Psoas muscle (tissue), 8 donors: Measurements from ENCODE around the gene SYNGR2. TPM values are rescaled to one million over a fixed set of nuclear protein-coding genes. Genes with fewer than 3 reads are reported as not detected.

Source experiments
- ATAC-seq, 4 donors: fragments of 200-7000 bp; cut with Tn5 transposase; one replicate each; pipeline ENCODE4 v1.9.1; 2020; ENCODE audit warnings: moderate library complexity in 3 of 4, mild to moderate bottlenecking in 2 of 4
- DNase-seq, 2 donors: peaks; one replicate each; pipeline ENCODE4 v3.0.0-alpha.2; 2020
- H3K27ac ChIP-seq: fragments of 200-600 bp; one replicate; pipeline ENCODE4 v1.8.0; 2022
- H3K27me3 ChIP-seq, 3 donors: fragments of 200-600 bp in 1 of 3; one replicate each; pipeline versions ENCODE4 v1.6.1 to v1.8.0; 2013 to 2022; ENCODE audit warnings: low read length in 2 of 3, mild to moderate bottlenecking in 2 of 3, moderate library complexity in 1 of 3; ENCODE audit not compliant: insufficient read depth in 3 of 3
- H3K36me3 ChIP-seq, 2 donors: fragments of 200-600 bp in 1 of 2; one replicate each; pipeline versions ENCODE4 v1.6.1 to v1.8.0; 2013 to 2022; ENCODE audit warnings: low read depth in 1 of 2, mild to moderate bottlenecking in 1 of 2, moderate library complexity in 1 of 2; ENCODE audit not compliant: insufficient read depth in 1 of 2
- H3K4me1 ChIP-seq: fragments of 200-600 bp; one replicate; pipeline ENCODE4 v1.8.0; 2022
- H3K4me3 ChIP-seq: fragments of 200-600 bp; one replicate; pipeline ENCODE4 v1.8.0; 2022; ENCODE audit warnings: mild to moderate bottlenecking
- H3K9me3 ChIP-seq: fragments of 200-600 bp; one replicate; pipeline ENCODE4 v1.8.0; 2022
- WGBS, 3 donors: extraction: QIAGEN DNeasy Blood & Tissue Kit; methylation state at CpG; one replicate each; pipeline versions ENCODE4 v1.1.6 to v1.1.7; 2013; 5-methylcytosine and 5-hydroxymethylcytosine counted together
- intact Hi-C, 2 donors: fragments of 100-400 bp; cut with DNase I; formaldehyde crosslinking; loops; one replicate each; pipeline versions ENCODE4 v1.11.0 to v1.14.2; 2022
- polyA plus RNA-seq, 3 donors: library from polyadenylated mRNA; stranded (reverse); fragments of 200-250 nt; gene quantifications; one replicate each; pipeline ENCODE4 v1.2.3, GENCODE V29; 2013
- total RNA-seq, 4 donors: library from RNA; stranded (reverse); fragmentation: NEBNext Ultra II Directional in 2 of 4; extraction: Animal tissue kit (Norgen Biotek cat#: 25700) in 2 of 4; gene quantifications; one replicate each; pipeline versions ENCODE4 v1.2.1 to v1.2.4, GENCODE V29; 2021 to 2023
- TF ChIP-seq, protein P1 (sequence below): fragments of 200-600 bp; IDR thresholded peaks from one replicate; pipeline ENCODE4 v1.8.0; 2022; ENCODE audit warnings: antibody characterized with exemption
- donor health status: healthy with polysubstance abuse.
- donor health status: DM: no; HTN: no; CAD: no; lungs with moderate emphysema.
- donor health status: Bipolar disorder and iron deficiency.
- donor health status: healthy.
- donor health status: DM: yes; HTN: yes; CAD: no.
- donor health status: DM: no; HTN: no; CAD: no.
- donor health status: DM: no; HTN: no; CAD: no.
- donor health status: DM: yes; HTN: yes; CAD: no.

SYNGR2 gene
- total and polyA plus RNA-seq, 7 donors: 61.7 to 313 (median 181) TPM

DNA sequence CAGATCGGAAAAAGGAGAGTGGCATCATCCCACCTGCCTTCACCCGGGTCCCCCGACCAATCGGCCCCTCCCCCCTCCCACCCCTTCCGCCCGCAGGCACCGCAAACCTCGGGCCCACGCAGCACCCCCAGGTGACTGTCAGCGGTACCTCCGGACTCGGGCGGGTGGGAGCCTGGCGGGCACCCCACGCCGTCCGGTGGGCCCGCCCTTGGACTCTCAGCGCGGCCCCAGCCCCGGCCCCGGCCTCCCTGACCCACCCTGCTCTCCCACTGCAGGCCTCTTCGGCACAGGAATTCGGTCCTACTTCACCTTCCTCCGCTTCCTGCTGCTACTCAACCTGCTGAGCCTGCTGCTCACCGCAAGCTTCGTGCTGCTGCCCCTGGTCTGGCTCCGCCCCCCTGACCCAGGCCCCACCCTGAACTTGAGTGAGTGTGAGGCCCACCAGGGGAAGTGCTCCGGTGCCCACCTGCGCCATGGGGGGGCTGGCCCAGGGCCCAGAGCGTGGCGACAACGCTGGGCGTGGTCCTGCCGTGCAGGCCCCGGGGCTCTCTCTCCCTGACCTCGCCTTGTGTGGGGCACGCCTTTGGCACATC, 36.2 kb upstream of the SYNGR2 start:
- intact Hi-C loops: no loop called here
- peak in 1 of 2 donors; percentile 63 for DNase-seq
- Histone ChIP-seq H3K36me3 (no peaks in the 10 kb centered on the region), H3K4me1 (peaks cover 9% of the 10 kb centered on the region), H3K27me3 (peaks cover 0 to 52% (median 15%) of the 10 kb centered on the region in 3 donors), H3K9me3 (no peaks in the 10 kb centered on the region), H3K27ac (no peak overlapping the region), H3K4me3 (peak overlapping the region; percentile 49)
- 30 to 47% (median 35%) methylated on average over 18 to 38 of the region's 38 CpGs for WGBS, 3 donors
- no peak for ATAC-seq
- TF ChIP-seq, protein P1, sequence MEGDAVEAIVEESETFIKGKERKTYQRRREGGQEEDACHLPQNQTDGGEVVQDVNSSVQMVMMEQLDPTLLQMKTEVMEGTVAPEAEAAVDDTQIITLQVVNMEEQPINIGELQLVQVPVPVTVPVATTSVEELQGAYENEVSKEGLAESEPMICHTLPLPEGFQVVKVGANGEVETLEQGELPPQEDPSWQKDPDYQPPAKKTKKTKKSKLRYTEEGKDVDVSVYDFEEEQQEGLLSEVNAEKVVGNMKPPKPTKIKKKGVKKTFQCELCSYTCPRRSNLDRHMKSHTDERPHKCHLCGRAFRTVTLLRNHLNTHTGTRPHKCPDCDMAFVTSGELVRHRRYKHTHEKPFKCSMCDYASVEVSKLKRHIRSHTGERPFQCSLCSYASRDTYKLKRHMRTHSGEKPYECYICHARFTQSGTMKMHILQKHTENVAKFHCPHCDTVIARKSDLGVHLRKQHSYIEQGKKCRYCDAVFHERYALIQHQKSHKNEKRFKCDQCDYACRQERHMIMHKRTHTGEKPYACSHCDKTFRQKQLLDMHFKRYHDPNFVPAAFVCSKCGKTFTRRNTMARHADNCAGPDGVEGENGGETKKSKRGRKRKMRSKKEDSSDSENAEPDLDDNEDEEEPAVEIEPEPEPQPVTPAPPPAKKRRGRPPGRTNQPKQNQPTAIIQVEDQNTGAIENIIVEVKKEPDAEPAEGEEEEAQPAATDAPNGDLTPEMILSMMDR: no peak

DNA sequence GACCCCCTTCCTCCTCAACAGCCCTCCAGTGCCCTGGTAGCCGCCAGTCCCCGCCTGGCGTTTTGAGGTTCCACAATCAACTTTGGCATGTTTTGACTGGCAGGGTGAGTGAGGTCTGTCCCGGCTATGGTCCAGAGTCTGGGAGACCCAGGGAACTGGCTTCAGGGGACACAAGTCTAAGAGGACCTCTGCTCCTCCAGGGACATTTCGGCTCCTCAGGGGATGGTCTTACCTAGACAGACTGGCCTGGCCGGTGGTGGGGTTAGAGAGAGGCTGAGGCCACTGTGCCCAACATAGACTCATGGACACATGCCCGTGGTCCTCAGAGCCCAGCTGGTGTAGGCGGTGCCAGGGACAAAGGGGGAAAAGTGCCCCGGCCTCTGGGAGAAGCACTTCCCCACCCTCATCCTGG, 35.6 kb upstream of the SYNGR2 start:
- TF ChIP-seq, protein P1: no peak
- H3K4me3 ChIP-seq: no peak overlapping the region
- H3K36me3 ChIP-seq: no peaks in the 10 kb centered on the region
- DNase-seq: no peak
- H3K9me3 ChIP-seq: no peaks in the 10 kb centered on the region
- H3K27ac ChIP-seq: no peak overlapping the region
- 76 to 83% (median 77%) methylated on average over 9 of the region's 9 CpGs for WGBS, 3 donors
- H3K4me1 ChIP-seq: peaks cover 8% of the 10 kb centered on the region
- no peak for ATAC-seq
- intact Hi-C loops: no loop called here
- peaks cover 0 to 47% (median 12%) of the 10 kb centered on the region in 3 donors for H3K27me3 ChIP-seq

DNA sequence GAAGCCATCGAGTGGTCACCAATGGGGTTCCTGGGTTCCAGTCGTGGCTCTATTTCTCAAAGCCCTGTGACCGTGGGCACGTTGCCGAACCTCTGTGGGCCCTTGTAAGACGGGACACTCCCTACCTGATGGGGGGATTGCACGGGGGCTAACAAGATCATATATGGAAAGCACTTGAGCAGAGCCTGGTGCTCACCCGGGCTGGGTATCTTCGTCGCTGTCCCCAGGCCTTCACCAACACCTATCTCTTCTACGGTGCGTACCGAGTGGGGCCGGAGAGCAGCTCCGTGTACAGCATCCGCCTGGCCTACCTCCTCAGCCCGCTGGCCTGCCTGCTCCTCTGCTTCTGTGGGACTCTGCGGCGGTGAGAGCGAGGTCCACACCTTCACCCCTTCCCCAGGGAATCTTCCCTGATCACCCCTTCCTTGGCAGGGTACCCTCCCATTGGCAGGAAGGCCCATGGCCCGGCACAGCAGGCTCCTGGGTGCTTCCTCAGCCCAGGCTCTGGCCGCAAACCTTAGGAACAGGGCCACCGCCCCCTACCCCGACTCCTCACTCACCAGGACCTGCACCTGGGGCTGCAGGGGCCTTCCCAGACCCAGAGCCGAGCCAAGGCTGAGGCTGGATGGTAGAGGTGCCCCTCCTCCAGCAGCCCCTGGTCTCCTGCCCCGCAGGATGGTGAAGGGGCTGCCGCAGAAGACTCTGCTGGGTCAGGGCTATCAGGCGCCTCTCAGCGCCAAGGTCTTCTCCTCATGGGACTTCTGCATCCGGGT, 35.0 kb upstream of the SYNGR2 start:
- TF ChIP-seq, protein P1: no peak
- Histone ChIP-seq H3K4me1 (peaks cover 3% of the 10 kb centered on the region), H3K9me3 (no peaks in the 10 kb centered on the region), H3K4me3 (no peak overlapping the region), H3K36me3 (no peaks in the 10 kb centered on the region), H3K27ac (no peak overlapping the region), H3K27me3 (peaks cover 0 to 41% (median 8%) of the 10 kb centered on the region in 3 donors)
- intact Hi-C loops: no loop called here
- 83 to 85% (median 85%) methylated on average over 26 to 30 of the region's 30 CpGs for WGBS, 3 donors
- DNase-seq: peak in 1 of 2 donors; percentile 42
- no peak for ATAC-seq

DNA sequence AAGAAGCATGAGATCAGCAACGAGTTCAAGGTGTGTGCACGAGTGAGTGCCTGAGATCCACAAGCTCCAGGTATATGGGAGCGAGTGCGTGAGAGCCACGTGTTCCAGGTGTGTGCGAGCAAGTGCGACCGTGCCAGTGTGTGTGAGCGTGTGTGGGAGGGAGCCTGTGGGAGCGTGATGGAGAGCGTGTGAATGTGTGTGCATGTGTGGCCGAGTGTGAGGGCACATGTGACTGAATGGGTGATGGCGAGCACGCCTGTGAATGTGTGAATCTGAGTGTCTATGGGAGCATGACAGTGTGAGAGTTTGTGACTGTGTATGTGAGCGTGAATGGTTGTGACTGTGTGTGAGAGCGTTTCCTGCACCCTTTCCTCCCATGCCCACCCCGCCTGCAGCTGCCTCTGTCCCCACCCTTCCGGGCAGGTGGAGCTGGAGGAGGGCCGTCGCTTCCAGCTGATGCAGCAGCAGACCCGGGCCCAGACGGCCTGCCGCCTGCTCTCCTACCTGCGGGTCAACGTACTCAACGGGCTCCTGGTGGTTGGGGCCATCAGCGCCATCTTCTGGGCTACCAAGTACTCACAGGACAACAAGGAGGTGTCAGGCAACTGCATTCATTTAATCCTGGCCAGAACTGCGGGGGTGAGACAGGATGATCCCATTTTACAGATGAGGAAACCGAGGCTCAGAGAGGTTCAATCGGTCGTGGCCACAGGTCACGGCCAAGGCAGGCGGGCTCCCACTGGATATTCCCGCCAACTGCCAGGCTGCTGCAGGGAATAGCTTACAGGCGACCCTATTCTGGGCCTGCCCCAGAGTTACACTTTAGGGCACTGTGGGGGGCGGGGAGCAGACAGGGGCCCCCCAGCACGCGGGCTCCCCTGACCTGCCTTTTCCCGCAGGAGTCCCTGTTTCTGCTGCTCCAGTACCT, 34.1 kb upstream of the SYNGR2 start:
- ATAC-seq (peak in 2 of 4 donors; percentile 36 to 40), DNase-seq (peak in 1 of 2 donors; percentile 67)
- Histone ChIP-seq H3K27me3 (peaks cover 0 to 33% (median 7%) of the 10 kb centered on the region in 3 donors), H3K9me3 (no peaks in the 10 kb centered on the region), H3K27ac (no peak overlapping the region), H3K36me3 (no peaks in the 10 kb centered on the region), H3K4me1 (no peaks in the 10 kb centered on the region), H3K4me3 (no peak overlapping the region)
- intact Hi-C loops: no loop called here
- TF ChIP-seq, protein P1: peak; percentile 44
- WGBS, 3 donors: 52 to 53% (median 53%) methylated on average over 38 to 39 of the region's 39 CpGs
